ENCODE data around the gene CEPT1. TPM values are rescaled to one million over a fixed set of nuclear protein-coding genes. Genes with fewer than 3 reads are reported as not detected.

The CEPT1 gene
- total RNA-seq, 1 experiment from 2014 or later = 34.2 TPM

DNA sequence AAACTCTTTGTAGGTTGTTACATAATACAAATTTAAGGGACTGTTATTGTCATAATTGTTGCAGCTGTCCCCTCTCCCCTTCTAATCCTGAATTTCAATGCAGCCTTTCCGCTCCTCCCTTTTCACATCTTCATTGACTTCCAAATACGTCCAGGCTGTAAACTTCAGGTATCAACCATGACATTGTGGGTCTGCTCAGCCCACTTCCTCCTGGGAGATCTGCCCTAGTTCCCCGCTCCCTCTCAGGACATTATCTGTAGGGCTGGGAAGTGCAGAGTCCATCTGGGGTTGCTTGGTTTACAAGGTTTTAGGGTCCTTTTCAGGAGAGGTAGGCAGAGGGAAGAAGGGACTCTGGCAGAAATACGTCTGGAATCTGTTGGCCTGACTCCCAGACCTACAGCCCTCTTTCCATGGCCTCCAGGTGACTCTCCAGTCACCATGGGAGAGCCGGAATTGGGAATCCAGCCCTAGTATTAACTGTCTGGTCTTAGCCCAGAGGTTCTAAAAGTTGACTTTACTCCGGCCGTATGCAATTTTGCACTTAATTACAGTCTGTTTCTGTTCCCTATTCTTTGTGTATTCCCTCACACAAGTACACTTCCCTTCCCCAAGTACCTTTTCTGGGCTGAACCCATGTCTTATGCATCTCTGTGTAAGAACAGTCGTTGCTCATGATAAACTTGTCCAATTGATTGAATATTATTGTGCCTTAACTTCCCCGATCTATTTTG is 65.1 kb downstream of the CEPT1 start:
- peak overlapping the region; percentile 97 for H3K4me2 ChIP-seq (ENCODE audit: low read length)
- H3K9me2 ChIP-seq (ENCODE audit: insufficient read depth) = no peaks in the 10 kb centered on the region
- intact Hi-C loops (cut with micrococcal nuclease) = no loop called here
- no peaks in the 10 kb centered on the region for H3K9me3 ChIP-seq (ENCODE audit: control insufficient read depth in 1 of 2, insufficient read depth in 1 of 2, low read depth in 1 of 2, low read length in 2 of 2)
- DNase-seq (ENCODE audit: low read depth, low spot score) (no peak), ATAC-seq (no peak)
- H3K79me2 ChIP-seq (ENCODE audit: insufficient read depth, low read length) = peaks cover 34% of the 10 kb centered on the region
- no peak for TF ChIP-seq CEBPB (IDR thresholded peaks at IDR 0.05; ENCODE audit: low read depth)
- no peak for TF ChIP-seq EZH2 (IDR thresholded peaks at IDR 0.05)
- no peak for TF ChIP-seq CBX3 (IDR thresholded peaks at IDR 0.05; ENCODE audit: low read depth)
- no TSS peak for BruUV-seq (replicated peaks)
- H3K27ac ChIP-seq (ENCODE audit: low read depth, low read length) = no peak overlapping the region; the same call in 1 of the 2 replicates
- POLR2A ChIA-PET = no interaction called here
- RAD21 ChIA-PET (ENCODE audit: low non-redundant PET in 1 of 2, low total read pairs in 2 of 2, uncharacterized antibody in 2 of 2, unreplicated experiment in 2 of 2) = no interaction called here
- H3K27me3 ChIP-seq (ENCODE audit: insufficient read depth, low read length) = no peaks in the 10 kb centered on the region
- H3K9ac ChIP-seq (ENCODE audit: low read length) = no peak overlapping the region
- peaks cover 34 to 51% of the 10 kb centered on the region in 2 experiments for H3K4me1 ChIP-seq (ENCODE audit: control insufficient read depth in 1 of 2, insufficient read depth in 2 of 2, low read length in 2 of 2)
- peak overlapping the region; percentile 56 to 66; a peak in 1 of 4 replicates for H3K4me3 ChIP-seq (replicated peaks in 1 of 2; ENCODE audit: low read depth in 1 of 2, low read length in 2 of 2)
- no peaks in the 10 kb centered on the region for H3K36me3 ChIP-seq (ENCODE audit: control insufficient read depth in 1 of 2, insufficient read depth in 2 of 2, low read length in 2 of 2)
- CTCF ChIA-PET = no interaction called here
- no peaks in the 10 kb centered on the region for H4K20me1 ChIP-seq (ENCODE audit: insufficient read depth)
- H2AFZ ChIP-seq (ENCODE audit: low read depth, low read length, poor library complexity, severe bottlenecking) = no peak overlapping the region

DNA sequence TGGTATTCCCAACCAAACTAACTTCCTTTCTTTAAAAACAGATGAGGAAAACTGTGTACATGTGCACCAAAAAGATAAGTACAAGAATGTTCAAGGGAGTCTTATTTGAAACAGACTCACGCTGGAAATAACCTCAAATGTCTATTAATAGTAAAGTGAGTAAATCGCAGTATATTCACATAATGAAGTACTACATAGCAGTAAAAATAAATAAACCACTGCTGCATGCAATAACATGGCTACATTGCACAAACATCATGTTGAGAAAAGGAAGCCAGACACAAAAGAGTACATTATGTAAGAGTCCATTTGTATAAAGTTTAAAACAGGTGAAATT is 65.7 kb downstream of the CEPT1 start:
- no peak overlapping the region for H3K4me3 ChIP-seq (replicated peaks in 1 of 2; ENCODE audit: low read depth in 1 of 2, low read length in 2 of 2)
- CTCF ChIA-PET = no interaction called here

More for the DNA sequence above, 65.7 kb downstream of the CEPT1 start:
- H3K9me3 ChIP-seq (ENCODE audit: control insufficient read depth in 1 of 2, insufficient read depth in 1 of 2, low read depth in 1 of 2, low read length in 2 of 2) = no peaks in the 10 kb centered on the region
- no peak overlapping the region for H3K27ac ChIP-seq (ENCODE audit: low read depth, low read length)
- peaks cover 29% of the 10 kb centered on the region for H3K79me2 ChIP-seq (ENCODE audit: insufficient read depth, low read length)
- H3K27me3 ChIP-seq (ENCODE audit: insufficient read depth, low read length) = no peaks in the 10 kb centered on the region
- DNase-seq (ENCODE audit: low read depth, low spot score) (no peak), ATAC-seq (no peak)
- H3K4me1 ChIP-seq (ENCODE audit: control insufficient read depth in 1 of 2, insufficient read depth in 2 of 2, low read length in 2 of 2) = peaks cover 30 to 46% of the 10 kb centered on the region in 2 experiments
- no TSS peak for BruUV-seq (replicated peaks)
- H4K20me1 ChIP-seq (ENCODE audit: insufficient read depth) = no peaks in the 10 kb centered on the region
- RAD21 ChIA-PET (ENCODE audit: low non-redundant PET in 1 of 2, low total read pairs in 2 of 2, uncharacterized antibody in 2 of 2, unreplicated experiment in 2 of 2) = no interaction called here
- H3K36me3 ChIP-seq (ENCODE audit: control insufficient read depth in 1 of 2, insufficient read depth in 2 of 2, low read length in 2 of 2) = no peaks in the 10 kb centered on the region
- H3K9ac ChIP-seq (ENCODE audit: low read length) = no peak overlapping the region
- no peak for TF ChIP-seq POLR2AphosphoS5 (IDR thresholded peaks at IDR 0.05; ENCODE audit: low read depth, low read length)
- no peak for TF ChIP-seq ELF1 (IDR thresholded peaks at IDR 0.05; ENCODE audit: borderline replicate concordance, low read depth)
- TF ChIP-seq, protein P1, sequence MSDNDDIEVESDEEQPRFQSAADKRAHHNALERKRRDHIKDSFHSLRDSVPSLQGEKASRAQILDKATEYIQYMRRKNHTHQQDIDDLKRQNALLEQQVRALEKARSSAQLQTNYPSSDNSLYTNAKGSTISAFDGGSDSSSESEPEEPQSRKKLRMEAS (IDR thresholded peaks at IDR 0.05) = no peak
- TF ChIP-seq REST (IDR thresholded peaks at IDR 0.05; ENCODE audit: low read depth) = no peak
- no peak for TF ChIP-seq EZH2 (IDR thresholded peaks at IDR 0.05)
- TF ChIP-seq ATF3 (IDR thresholded peaks at IDR 0.05) = no peak
- TF ChIP-seq, protein P2, sequence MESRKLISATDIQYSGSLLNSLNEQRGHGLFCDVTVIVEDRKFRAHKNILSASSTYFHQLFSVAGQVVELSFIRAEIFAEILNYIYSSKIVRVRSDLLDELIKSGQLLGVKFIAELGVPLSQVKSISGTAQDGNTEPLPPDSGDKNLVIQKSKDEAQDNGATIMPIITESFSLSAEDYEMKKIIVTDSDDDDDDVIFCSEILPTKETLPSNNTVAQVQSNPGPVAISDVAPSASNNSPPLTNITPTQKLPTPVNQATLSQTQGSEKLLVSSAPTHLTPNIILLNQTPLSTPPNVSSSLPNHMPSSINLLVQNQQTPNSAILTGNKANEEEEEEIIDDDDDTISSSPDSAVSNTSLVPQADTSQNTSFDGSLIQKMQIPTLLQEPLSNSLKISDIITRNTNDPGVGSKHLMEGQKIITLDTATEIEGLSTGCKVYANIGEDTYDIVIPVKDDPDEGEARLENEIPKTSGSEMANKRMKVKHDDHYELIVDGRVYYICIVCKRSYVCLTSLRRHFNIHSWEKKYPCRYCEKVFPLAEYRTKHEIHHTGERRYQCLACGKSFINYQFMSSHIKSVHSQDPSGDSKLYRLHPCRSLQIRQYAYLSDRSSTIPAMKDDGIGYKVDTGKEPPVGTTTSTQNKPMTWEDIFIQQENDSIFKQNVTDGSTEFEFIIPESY (IDR thresholded peaks at IDR 0.05; ENCODE audit: extremely low read depth, insufficient replicate concordance, low read length) = no peak
- no peak for TF ChIP-seq EGR1 (IDR thresholded peaks at IDR 0.05; ENCODE audit: low read depth)
- no peak for TF ChIP-seq EZH2phosphoT487 (IDR thresholded peaks at IDR 0.05; ENCODE audit: borderline replicate concordance)
- no peaks in the 10 kb centered on the region for H3K9me2 ChIP-seq (ENCODE audit: insufficient read depth)
- no peak overlapping the region for H3K4me2 ChIP-seq (ENCODE audit: low read length)
- intact Hi-C loops (cut with micrococcal nuclease) = no loop called here
- POLR2A ChIA-PET = no interaction called here
- H2AFZ ChIP-seq (ENCODE audit: low read depth, low read length, poor library complexity, severe bottlenecking) = no peak overlapping the region
